OCI-LY3 (cell line): ENCODE data around the gene TSHR.
A peak's percentile ranks its signal among the peaks of the same experiment; 100 is the strongest.

Experiments
- CTCF ChIP-seq: fragments of 200-600, 300-600 bp; sonication (generic); IDR thresholded peaks from 2 replicates; pipeline ENCODE4 v1.5.1; 2014; ENCODE audit warnings: antibody characterized with exemption, low read length, low read depth
- EZH2phosphoT487 ChIP-seq: fragments of 200-600 bp; shearing (Covaris generic); IDR thresholded peaks from 2 replicates; pipeline ENCODE4 v1.6.1; 2018; ENCODE audit warnings: antibody characterized with exemption, mixed run types, low read depth

DNA sequence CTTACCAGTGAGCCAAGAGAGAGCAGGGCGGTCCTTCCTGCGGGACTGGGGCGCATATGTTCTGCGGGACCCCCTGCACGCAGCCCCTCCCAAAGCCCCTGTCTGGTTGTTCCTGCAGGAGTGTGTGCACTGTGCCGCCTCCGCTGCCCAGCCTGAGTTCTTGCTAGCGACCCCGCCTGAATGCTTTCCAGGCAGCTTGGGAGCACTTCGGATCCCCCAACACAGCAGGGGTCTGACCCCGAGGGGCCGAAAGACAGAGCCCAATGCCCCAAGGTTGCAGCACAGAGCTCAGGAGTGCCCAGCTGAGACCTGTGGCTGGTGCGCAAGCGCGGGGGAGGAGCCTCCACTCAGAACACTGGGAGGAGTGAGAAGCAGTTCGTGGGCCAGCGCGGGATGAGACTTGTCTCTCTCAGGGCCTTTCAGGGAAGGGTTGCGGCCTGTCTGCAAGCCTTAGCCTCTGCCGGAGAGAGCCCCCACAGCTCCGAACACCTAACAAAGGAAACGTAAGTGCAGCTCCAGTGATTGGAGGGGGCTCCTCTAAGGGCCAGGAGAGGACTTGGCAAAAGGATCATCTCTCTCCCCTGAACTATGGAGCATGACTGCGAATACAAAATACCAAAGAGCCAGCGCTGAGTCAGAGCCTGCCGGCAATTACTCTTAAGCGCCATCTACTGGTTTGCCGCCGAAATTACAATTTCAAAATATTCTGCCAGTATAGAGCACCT, 214.8 kb downstream of the TSHR start:
- TF ChIP-seq CTCF (peak; percentile 81), EZH2phosphoT487 (no peak)
